ENCODE data around the gene ADAP1. TPM values are rescaled to one million over a fixed set of nuclear protein-coding genes. Genes with fewer than 3 reads are reported as not detected.
"Not testable (repeated sequence)": the region's sequence is repeated elsewhere in the genome, so short reads cannot be mapped to it uniquely, and the experiment has no call there.

Gene ADAP1
- total and polyA plus RNA-seq, 11 donors, result 3.1 to 16.5 (median 12.0) TPM

DNA sequence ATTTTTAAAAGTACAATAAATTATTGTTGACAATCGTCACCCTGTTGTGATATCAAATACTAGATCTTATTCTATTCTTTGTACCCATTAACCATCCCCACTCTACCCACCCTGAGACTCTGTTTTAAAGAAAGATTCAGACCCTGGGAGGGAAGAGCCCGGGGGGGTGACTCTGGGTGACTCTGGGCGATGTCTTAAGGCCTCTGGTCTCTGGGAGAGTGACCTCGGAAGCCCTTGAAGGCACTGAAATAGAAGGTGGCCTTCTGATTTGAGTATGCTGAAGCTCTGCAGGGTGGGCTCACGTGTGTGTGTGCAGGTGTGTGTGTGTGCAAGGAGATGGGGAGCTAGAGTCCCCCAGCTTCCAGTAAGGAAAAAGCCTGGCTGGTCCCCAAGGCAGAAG is 9.7 kb downstream of the ADAP1 start:
- intact Hi-C loops (cut with DNase I), result loop anchor here in 1 of 10 donors (5.0 kb wide), 1 partner anchor 32 kb away; no protein-coding TSS in a partner anchor
- TF ChIP-seq, protein P1, sequence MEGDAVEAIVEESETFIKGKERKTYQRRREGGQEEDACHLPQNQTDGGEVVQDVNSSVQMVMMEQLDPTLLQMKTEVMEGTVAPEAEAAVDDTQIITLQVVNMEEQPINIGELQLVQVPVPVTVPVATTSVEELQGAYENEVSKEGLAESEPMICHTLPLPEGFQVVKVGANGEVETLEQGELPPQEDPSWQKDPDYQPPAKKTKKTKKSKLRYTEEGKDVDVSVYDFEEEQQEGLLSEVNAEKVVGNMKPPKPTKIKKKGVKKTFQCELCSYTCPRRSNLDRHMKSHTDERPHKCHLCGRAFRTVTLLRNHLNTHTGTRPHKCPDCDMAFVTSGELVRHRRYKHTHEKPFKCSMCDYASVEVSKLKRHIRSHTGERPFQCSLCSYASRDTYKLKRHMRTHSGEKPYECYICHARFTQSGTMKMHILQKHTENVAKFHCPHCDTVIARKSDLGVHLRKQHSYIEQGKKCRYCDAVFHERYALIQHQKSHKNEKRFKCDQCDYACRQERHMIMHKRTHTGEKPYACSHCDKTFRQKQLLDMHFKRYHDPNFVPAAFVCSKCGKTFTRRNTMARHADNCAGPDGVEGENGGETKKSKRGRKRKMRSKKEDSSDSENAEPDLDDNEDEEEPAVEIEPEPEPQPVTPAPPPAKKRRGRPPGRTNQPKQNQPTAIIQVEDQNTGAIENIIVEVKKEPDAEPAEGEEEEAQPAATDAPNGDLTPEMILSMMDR (IDR thresholded peaks at IDR 0.05), result no peak
- no peak for TF ChIP-seq POLR2A (IDR thresholded peaks at IDR 0.05)

DNA sequence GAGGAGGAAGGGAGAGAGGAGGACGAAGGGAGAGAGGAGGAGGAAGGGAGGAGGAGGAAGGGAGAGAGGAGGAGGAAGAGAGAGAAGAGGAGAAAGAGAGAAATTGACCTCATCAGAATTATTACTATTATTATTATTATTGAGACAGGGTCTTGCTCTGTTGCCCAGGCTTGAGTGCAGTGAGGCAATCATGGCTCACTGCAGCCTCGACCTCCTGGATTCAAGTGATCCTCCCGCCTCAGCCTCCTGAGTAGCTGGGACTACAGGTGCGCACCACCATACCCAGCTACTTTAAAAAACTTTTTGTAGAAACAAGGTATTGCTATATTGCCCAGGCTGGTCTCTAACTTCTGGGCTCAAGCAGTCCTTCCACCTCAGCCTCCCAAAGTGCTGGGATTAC is 10.7 kb downstream of the ADAP1 start:
- H3K4me3 ChIP-seq; intact Hi-C loops (cut with DNase I); H3K27ac ChIP-seq; H3K9me3 ChIP-seq; ATAC-seq; H3K27me3 ChIP-seq; H3K36me3 ChIP-seq: not testable (repeated sequence)
- 74 to 90% (median 82%) methylated on average over 4 of the region's 4 CpGs for WGBS, 4 donors
- DNase-seq, result peak in 1 of 5 donors; percentile 9
- peaks cover 0 to 14% (median 0%) of the 10 kb centered on the region in 12 donors for H3K4me1 ChIP-seq

More for the DNA sequence above, 9.7 kb downstream of the ADAP1 start:
- Histone ChIP-seq H3K36me3 (peaks cover 0 to 2% (median 0%) of the 10 kb centered on the region in 9 donors), H3K4me3 (no peak overlapping the region), H3K4me1 (peaks cover 0 to 16% (median 0%) of the 10 kb centered on the region in 12 donors), H3K9me3 (peaks cover 0 to 9% (median 0%) of the 10 kb centered on the region in 12 donors), H3K27ac (no peak overlapping the region), H3K27me3 (peaks cover 0 to 6% (median 0%) of the 10 kb centered on the region in 9 donors)
- 87 to 91% (median 90%) methylated on average over 5 of the region's 5 CpGs for WGBS, 4 donors
- DNase-seq, result peak in 2 of 5 donors; percentile 2 to 6
- ATAC-seq, result no peak

DNA sequence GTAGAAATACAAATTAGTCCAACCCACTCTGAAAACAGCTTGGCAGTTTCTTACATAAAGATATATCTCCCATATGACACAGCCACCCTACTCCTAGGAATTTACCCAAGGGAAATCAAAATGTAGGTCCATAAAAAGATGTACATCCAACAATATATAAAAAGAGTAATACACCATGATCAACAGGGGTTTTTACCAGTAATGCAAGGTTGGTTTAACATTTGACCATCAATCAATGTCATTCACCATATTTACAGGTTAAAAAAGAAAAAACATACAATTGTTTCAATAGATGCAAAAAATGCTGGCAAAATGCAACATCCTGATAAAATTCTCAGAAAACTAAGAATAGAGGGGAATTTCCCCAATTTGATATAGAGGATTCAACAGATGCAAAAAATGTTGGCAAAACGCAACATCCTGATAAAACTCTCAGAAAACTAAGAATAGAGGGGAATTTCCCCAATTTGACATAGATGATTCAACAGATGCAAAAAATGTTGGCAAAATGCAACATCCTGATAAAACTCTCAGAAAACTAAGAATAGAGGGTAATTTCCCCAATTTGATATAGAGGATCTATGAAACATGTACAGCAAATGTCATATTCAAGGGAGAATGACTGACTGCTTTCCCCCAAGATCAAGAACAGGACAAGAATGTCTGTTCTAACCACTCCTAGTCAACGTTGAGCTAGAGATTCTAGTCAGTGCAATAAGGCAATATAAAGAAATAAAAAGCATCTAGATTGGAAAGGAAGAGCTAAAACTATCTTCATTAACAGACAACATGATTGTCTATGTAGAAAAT is 13.7 kb downstream of the ADAP1 start:
- H3K36me3 ChIP-seq, result no peaks in the 10 kb centered on the region
- H3K9me3 ChIP-seq, result peaks cover 0 to 9% (median 0%) of the 10 kb centered on the region in 12 donors
- 48 to 63% (median 57%) methylated on average over 2 of the region's 2 CpGs for WGBS, 4 donors
- H3K4me3 ChIP-seq, result no peak overlapping the region
- DNase-seq (no peak), ATAC-seq (no peak)
- no peak for TF ChIP-seq POLR2A (IDR thresholded peaks at IDR 0.05)
- TF ChIP-seq, protein P1 (IDR thresholded peaks at IDR 0.05), result no peak
- H3K27me3 ChIP-seq, result no peaks in the 10 kb centered on the region
- intact Hi-C loops (cut with DNase I), result no loop called here
- no peak overlapping the region for H3K27ac ChIP-seq
- peaks cover 0 to 14% (median 0%) of the 10 kb centered on the region in 12 donors for H3K4me1 ChIP-seq

DNA sequence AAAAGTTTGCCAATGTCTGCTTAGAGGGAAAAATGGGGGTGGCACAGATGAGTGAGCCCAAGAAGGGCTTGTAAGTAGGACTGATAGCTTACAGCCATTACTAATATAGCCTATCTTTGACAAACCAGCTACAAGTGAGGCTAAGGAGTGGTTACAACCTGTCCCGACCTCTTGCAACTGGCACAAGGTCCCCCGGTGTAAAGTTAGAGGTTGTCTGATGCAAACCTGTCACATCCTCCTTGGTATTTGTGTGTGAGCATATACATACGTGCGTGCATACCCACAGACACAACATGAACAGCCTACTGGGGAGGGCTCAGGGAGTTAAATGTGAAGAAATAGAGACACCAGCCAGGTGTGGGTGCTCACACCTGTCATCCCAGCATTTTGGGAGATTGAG is 14.6 kb downstream of the ADAP1 start:
- no peak for TF ChIP-seq POLR2A (IDR thresholded peaks at IDR 0.05)
- TF ChIP-seq, protein P1 (IDR thresholded peaks at IDR 0.05), result no peak
- ATAC-seq (no peak), DNase-seq (peak in 1 of 5 donors; percentile 1)
- Histone ChIP-seq H3K27me3 (no peaks in the 10 kb centered on the region), H3K4me3 (no peak overlapping the region), H3K4me1 (peaks cover 0 to 14% (median 0%) of the 10 kb centered on the region in 12 donors), H3K9me3 (peaks cover 0 to 9% (median 0%) of the 10 kb centered on the region in 12 donors), H3K27ac (no peak overlapping the region), H3K36me3 (no peaks in the 10 kb centered on the region)
- intact Hi-C loops (cut with DNase I), result no loop called here
- WGBS, 4 donors, result 87 to 93% (median 89%) methylated on average over 4 of the region's 4 CpGs

Measured in heart left ventricle (tissue), 16 donors.